HG03521 (cell line): ENCODE results near the gene SERPINI1.

Experiments used
- ATAC-seq: cut with Tn5 transposase; IDR thresholded peaks from one replicate; pipeline ENCODE4 v1.9.1; 2021; ENCODE audit warnings: mild to moderate bottlenecking, moderate library complexity; ENCODE audit not compliant: unreplicated experiment

SERPINI1 gene

GRCh38 chr3:167843886-167844285, 108.4 kb downstream of the SERPINI1 start:
- ATAC-seq = no peak

- no peak for ATAC-seq
These were observed 109.0 kb downstream of the SERPINI1 start for GRCh38 chr3:167844528-167844927.

GRCh38 chr3:167851171-167851570, 115.7 kb downstream of the SERPINI1 start:
- ATAC-seq = no peak

- ATAC-seq = no peak
These were observed 116.2 kb downstream of the SERPINI1 start for GRCh38 chr3:167851749-167852148.

- no peak for ATAC-seq
These were observed 116.7 kb downstream of the SERPINI1 start for GRCh38 chr3:167852216-167852615.

GRCh38 chr3:167854063-167854462, 118.5 kb downstream of the SERPINI1 start:
- no peak for ATAC-seq

- ATAC-seq = no peak
These were observed 119.3 kb downstream of the SERPINI1 start for GRCh38 chr3:167854846-167855245.

- no peak for ATAC-seq
These were observed 119.8 kb downstream of the SERPINI1 start for GRCh38 chr3:167855306-167855705.

- ATAC-seq = no peak
These were observed 123.3 kb downstream of the SERPINI1 start for GRCh38 chr3:167858865-167859264.

GRCh38 chr3:167859610-167860009, 124.1 kb downstream of the SERPINI1 start:
- no peak for ATAC-seq

- ATAC-seq = no peak
These were observed 126.1 kb downstream of the SERPINI1 start for GRCh38 chr3:167861649-167862048.

- ATAC-seq = no peak
These were observed 126.7 kb downstream of the SERPINI1 start for GRCh38 chr3:167862104-167862730.

GRCh38 chr3:167863811-167864551, 128.5 kb downstream of the SERPINI1 start:
- ATAC-seq = no peak

- no peak for ATAC-seq
These were observed 129.0 kb downstream of the SERPINI1 start for GRCh38 chr3:167864552-167864874.

- no peak for ATAC-seq
These were observed 130.8 kb downstream of the SERPINI1 start for GRCh38 chr3:167866331-167866730.

GRCh38 chr3:167867981-167868380, 132.5 kb downstream of the SERPINI1 start:
- no peak for ATAC-seq

- ATAC-seq = no peak
These were observed 134.7 kb downstream of the SERPINI1 start for GRCh38 chr3:167870181-167870580.

GRCh38 chr3:167870759-167871158, 135.2 kb downstream of the SERPINI1 start:
- no peak for ATAC-seq

GRCh38 chr3:167872032-167872431, 136.5 kb downstream of the SERPINI1 start:
- ATAC-seq = no peak

GRCh38 chr3:167872941-167873340, 137.4 kb downstream of the SERPINI1 start:
- ATAC-seq = no peak

GRCh38 chr3:167874671-167875372, 139.3 kb downstream of the SERPINI1 start:
- ATAC-seq = no peak
